GM21515 (cell line): ENCODE data around the gene LTB4R2.
"Not testable (repeated sequence)": the region's sequence is repeated elsewhere in the genome, so short reads cannot be mapped to it uniquely, and the experiment has no call there.

Source experiments
- ATAC-seq: cut with Tn5 transposase; IDR thresholded peaks from one replicate; pipeline ENCODE4 v1.9.1; 2021; ENCODE audit not compliant: unreplicated experiment

The LTB4R2 gene

GRCh38 chr14:24338843-24339242, 28.9 kb downstream of the LTB4R2 start:
- no peak for ATAC-seq

DNA sequence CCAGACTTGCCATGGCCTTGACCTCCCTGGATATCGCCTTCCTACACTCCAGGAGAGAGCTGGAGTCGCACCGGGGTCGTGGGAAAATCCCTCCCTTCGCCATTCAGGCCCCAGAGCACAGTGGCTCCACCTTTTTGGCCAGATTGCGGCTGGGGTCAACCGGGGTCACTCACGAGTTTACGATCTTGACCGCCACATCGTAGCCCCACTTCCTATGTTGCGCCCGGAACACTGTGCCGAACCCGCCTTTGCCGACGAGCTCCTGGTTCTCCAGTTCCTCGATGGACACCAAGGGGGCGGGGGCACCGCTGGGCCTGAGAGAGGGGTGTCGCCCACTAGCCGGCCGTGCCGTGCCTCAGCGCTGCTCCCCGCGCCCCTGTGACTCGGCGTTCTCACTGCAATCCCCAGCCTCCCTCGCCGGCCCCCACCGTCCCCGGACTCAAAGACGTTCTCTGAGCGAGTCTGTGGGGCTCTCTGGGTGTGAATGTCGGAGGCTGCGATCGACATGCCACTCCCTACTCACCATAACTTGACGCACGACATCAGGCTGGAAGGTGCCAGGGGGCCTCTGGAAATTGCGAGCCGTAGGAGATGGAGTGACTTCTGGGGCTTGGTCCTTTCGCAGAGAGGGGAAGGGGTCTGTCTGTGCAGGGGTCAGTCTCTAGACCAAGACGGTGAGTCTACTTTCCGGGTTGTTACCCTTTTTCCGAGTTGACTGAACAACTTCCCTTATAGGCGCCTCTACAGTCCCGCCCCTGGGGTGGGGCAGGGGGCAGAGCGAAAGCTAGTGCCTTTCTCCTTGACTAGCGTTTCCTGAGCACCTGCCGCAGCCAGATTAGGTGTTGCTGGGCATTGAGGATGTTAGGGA, 29.6 kb downstream of the LTB4R2 start, which contains the start of gene RIPK3:
TSS of gene RIPK3 (minus strand) at position 708 of the 868 bp plus-strand sequence. CDS start at position 543, 165 bp downstream.
- ATAC-seq, result peak; percentile 90

- ATAC-seq, result no peak
Measured at GRCh38 chr14:24340606-24341005, 30.7 kb downstream of the LTB4R2 start.

GRCh38 chr14:24342889-24343288, 32.9 kb downstream of the LTB4R2 start:
- no peak for ATAC-seq

- ATAC-seq, result no peak
Measured at GRCh38 chr14:24343795-24344660, 34.1 kb downstream of the LTB4R2 start.

GRCh38 chr14:24347134-24347533, 37.2 kb downstream of the LTB4R2 start:
- no peak for ATAC-seq

- no peak for ATAC-seq
Measured at GRCh38 chr14:24348186-24348585, 38.2 kb downstream of the LTB4R2 start.

- ATAC-seq, result no peak
Measured at GRCh38 chr14:24349742-24350141, 39.8 kb downstream of the LTB4R2 start.

DNA sequence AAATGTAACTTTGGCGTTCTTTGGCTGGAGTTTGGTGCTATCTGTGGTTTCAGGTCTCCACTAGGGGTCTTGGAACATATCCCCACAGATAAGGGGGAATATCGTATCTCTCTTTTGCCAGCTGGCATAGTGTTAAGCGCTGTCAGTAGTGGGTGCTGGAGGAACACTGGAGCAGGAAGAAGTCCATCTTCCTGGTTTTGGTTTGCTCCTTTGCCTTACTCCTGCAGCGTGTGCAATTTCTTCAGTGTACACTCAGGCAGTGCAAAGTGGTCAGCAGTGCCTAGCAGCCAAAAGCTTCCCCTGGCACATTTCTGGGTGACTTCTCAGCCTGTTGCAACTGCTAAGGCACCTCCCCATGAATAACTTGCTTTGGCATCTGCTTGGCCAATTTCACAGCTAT, 41.6 kb downstream of the LTB4R2 start:
- ATAC-seq, result no peak

GRCh38 chr14:24353559-24354481, 43.9 kb downstream of the LTB4R2 start:
- no peak for ATAC-seq

GRCh38 chr14:24354482-24354825, 44.5 kb downstream of the LTB4R2 start:
- ATAC-seq, result not testable (repeated sequence)

- no peak for ATAC-seq
Measured at GRCh38 chr14:24355009-24355408, 45.1 kb downstream of the LTB4R2 start.

DNA sequence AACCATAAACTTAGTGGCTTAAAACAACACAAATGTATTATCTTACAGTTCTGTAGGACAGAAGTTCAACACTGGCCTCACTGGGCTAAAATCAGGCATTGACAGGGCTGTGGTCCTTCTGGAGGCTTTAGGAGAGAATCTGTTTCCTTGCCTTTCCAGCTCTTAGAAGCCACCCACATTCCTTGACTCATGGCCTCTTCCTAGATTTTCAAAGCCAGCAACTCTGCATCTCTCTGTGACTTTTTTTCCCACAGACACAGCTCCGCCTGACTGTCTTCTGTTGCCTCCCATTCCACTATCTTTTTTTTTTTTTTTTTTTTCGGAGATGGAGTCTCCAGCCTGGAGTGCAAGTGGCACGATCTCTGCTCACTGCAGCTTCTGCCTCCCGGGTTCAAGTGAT, 46.3 kb downstream of the LTB4R2 start:
- ATAC-seq, result no peak

- ATAC-seq, result no peak
Measured at GRCh38 chr14:24360281-24360680, 50.3 kb downstream of the LTB4R2 start.

GRCh38 chr14:24361326-24361725, 51.4 kb downstream of the LTB4R2 start:
- ATAC-seq, result no peak
